EH (cell line): ENCODE measurements around the gene NLRP13.

Experiments used
- DNase-seq: peaks from one replicate; pipeline ENCODE4 v3.0.0-alpha.2; 2015; ENCODE audit warnings: low read depth

NLRP13 gene

DNA sequence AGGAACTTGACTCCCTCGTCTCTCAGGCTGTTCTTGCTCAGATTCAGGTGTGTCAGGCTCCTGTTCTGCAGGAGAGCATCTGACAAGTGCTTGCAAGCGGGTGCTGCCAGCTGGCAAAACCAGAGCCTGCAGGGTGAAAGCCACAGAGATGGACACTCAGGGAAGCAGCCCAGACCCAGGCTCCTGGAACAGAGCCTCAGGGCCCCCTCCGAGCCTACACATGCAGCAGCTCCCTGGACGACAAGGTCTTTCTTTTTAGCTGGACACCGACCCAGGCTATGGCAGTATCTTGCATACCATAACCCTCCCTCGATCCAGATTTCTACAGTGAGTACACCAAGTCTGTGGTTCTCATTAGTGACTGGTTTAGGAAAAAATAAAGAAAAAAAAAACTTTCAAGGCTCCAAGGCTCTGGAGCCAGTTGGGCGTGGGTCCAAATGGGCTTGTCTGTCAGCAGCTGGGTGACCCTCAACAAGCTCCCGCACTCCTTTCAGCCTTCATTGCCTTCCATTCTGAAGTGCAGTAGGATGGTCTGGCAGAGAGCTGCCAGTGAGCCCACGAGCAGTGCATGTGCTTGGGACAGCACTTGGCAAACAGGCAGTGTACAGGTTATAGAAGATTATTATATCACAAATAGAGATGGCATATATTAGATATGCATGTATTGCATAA lies 29.9 kb downstream of the NLRP13 start:
- no peak for DNase-seq

DNA sequence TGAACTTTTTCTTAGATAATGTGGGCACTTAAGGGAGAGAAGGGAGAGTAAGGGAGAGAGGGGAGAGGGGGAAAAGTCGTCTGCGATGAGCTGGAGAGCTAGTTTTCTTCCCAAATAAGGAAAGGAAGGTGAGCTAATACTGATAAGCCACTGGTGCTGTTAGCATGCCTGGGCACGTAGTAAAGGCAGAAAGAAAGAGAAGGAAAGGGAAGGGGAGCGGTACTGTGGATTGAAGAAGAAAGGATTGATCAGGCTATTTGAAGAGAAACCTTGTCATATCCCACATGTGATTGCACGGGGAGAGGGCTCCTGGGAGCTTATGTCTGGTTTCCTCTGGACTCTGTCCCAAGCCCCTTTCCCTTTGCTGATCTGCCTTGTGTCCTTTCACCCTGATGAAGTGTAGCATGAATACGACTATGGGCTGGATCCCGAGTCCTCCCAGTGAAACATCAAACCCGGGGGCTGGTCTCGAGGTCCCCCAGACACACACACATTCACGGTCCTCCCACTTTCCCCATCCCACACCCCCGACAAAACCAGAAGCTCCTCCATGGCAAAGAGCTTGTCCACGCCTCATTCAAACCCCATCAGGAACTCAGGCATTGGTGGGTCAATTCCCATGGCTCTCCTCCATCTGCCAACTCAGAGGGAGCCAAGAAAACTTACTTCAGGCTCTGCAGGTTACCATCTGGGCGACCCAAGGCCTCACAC lies 30.6 kb downstream of the NLRP13 start:
- DNase-seq = no peak

GRCh38 chr19:55898911-55899310 lies 33.2 kb downstream of the NLRP13 start:
- DNase-seq = no peak

GRCh38 chr19:55882626-55883025 lies 49.5 kb downstream of the NLRP13 start:
- DNase-seq = no peak

GRCh38 chr19:55877211-55877610 lies 54.9 kb downstream of the NLRP13 start:
- no peak for DNase-seq

- no peak for DNase-seq
Measured at GRCh38 chr19:55870736-55871135, 61.4 kb downstream of the NLRP13 start.

DNA sequence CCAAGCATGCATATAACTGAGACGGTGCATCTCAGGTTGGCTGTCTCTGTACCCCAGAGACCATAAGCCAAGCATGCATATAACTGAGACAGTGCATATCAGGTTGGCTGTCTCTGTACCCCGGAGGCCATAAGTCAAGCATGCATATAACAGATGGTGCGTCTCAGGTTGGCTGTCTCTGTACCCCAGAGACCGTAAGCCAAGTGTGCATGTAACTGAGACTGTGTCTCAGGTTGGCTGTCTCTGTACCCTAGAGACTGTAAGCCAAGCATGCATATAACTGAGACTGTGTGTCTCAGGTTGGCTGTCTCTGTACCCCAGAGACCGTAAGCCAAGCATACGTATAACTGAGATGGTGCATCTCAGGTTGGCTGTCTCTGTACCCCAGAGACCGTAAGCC lies 65.0 kb downstream of the NLRP13 start:
- DNase-seq = no peak

GRCh38 chr19:55866521-55866920 lies 65.6 kb downstream of the NLRP13 start:
- no peak for DNase-seq

GRCh38 chr19:55858969-55859368 lies 73.2 kb downstream of the NLRP13 start:
- DNase-seq = no peak

DNA sequence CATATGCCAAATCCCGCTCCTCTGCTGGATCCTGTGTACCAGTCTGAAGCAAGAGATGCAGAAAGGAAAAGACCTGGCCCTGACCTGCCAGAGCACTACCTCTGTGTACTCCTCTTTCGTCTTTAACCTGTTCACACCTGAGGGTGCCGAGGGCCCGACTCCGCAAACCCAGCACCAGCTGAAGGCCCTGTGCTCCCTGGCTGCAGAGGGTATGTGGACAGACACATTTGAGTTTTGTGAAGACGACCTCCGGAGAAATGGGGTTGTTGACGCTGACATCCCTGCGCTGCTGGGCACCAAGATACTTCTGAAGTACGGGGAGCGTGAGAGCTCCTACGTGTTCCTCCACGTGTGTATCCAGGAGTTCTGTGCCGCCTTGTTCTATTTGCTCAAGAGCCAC lies 73.7 kb downstream of the NLRP13 start:
- DNase-seq = no peak

DNA sequence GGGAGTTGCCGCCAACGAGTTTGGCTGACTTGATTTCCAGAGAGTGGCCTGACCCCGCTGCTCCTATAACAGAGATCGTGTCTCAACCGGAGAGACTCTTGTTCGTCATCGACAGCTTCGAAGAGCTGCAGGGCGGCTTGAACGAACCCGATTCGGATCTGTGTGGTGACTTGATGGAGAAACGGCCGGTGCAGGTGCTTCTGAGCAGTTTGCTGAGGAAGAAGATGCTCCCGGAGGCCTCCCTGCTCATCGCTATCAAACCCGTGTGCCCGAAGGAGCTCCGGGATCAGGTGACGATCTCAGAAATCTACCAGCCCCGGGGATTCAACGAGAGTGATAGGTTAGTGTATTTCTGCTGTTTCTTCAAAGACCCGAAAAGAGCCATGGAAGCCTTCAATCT lies 74.2 kb downstream of the NLRP13 start:
- no peak for DNase-seq

DNA sequence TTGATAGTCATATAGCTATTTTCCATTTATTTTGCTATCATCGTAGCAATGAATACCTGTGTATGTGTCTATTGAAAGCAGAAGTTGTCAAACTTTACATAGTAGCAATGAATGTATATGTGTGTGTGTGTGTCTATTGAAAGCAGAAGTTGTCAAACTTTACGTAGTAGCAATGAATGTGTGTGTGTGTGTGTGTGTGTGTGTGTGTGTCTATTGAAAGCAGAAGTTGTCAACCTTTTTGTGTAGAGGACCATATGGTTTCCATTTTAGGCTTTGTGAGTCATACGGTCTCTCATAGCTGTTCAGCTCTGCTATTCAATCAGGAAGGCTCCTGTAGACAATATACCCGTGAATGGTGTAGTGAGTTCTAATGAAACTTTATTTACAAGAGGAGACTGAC lies 75.0 kb downstream of the NLRP13 start:
- no peak for DNase-seq

DNA sequence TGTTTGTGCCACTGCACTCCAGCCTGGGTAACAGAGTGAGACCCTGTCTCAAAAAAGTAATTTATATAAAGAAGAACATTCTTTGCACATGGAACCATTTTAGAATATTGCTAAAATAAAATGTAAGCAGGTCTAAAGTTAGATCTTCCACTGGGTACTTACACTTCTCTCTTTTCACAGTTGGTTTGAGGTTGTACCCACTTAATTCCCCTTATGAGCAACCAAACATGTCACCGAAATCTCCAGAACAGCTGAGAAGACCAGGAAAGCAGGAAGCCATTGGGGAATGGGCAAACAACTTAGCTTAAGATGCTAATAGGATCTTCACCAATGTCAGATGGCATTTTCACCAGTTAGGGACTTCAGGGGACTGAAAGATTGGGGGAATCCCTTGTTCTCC lies 77.0 kb downstream of the NLRP13 start:
- no peak for DNase-seq
